GM21528 (cell line): ENCODE data around the gene EXOC6B.

Experiments used
- ATAC-seq: cut with Tn5 transposase; IDR thresholded peaks from one replicate; pipeline ENCODE4 v1.9.1; 2021; ENCODE audit warnings: mild to moderate bottlenecking, moderate library complexity; ENCODE audit not compliant: unreplicated experiment, low FRiP score

Gene EXOC6B

DNA sequence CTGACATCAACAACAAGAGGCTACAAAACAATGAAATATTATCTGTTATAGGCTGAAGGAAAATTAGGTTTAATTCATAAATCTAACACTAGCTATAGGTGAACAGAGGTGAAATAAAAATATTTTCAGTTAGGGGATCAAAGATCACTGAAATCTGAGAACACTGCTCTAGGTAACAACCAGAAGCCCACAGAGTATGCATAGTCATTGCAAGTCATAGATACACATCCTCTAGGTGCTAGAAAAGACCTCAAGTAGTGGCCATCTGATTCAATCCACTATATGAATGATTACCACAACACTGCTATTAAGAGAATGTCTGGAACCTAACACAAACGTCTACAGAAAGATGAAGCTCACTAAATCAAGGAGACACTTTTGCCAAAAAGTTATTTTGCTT, 413.6 kb downstream of the EXOC6B start:
- no peak for ATAC-seq

GRCh38 chr2:72399879-72400278, 426.0 kb downstream of the EXOC6B start:
- ATAC-seq: no peak

DNA sequence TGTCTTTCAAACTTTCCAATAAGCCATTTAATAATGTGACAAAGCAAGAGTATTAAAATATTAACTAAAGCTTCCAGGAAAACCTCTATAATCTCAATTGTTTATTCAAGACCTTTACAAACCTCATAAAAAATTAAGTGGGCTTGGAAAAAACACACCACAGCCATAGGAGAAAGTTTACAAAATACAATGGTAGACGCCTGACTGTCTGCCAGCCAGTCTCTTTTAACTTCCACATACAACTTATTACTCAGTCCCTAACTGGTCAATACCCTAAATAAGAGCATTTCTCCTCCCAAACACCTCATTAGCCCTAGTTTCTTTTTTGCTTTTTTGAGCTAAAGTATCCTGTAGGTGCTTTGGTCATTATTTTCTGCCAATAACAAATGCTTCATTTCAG, 430.7 kb downstream of the EXOC6B start:
- ATAC-seq: no peak

- ATAC-seq: no peak
These were observed 431.2 kb downstream of the EXOC6B start for GRCh38 chr2:72394541-72395070.

- ATAC-seq: no peak
These were observed 436.4 kb downstream of the EXOC6B start for GRCh38 chr2:72389447-72389846.

GRCh38 chr2:72388263-72388662, 437.6 kb downstream of the EXOC6B start:
- ATAC-seq: no peak

- ATAC-seq: no peak
These were observed 439.5 kb downstream of the EXOC6B start for GRCh38 chr2:72386288-72386687.

DNA sequence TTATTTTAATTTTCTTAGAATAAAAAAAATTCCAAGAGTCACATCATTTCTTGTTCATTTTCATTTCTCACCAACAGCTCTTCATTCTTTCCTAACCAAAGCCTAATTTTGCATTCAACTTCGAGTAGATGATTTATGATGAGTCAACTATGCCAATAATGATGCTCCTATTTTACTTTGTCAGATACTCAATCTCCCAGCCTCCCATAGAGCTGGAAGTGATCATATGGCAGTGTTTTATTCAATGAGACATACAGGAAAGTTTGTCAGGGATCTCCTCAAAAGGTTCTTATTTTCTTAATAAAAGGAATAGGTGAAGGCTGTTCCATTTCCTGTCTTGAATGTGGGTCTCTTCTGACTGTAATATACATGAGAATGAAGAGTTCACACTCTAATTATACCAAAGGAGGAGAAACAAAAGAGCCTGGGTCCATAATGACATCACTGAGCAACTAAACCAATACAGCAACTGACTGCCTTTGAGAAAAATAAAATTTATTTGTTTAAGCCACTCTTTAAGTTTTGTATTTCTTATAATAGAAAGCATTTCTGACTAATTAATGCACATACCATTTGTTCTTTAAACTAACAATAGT, 447.0 kb downstream of the EXOC6B start:
- no peak for ATAC-seq

DNA sequence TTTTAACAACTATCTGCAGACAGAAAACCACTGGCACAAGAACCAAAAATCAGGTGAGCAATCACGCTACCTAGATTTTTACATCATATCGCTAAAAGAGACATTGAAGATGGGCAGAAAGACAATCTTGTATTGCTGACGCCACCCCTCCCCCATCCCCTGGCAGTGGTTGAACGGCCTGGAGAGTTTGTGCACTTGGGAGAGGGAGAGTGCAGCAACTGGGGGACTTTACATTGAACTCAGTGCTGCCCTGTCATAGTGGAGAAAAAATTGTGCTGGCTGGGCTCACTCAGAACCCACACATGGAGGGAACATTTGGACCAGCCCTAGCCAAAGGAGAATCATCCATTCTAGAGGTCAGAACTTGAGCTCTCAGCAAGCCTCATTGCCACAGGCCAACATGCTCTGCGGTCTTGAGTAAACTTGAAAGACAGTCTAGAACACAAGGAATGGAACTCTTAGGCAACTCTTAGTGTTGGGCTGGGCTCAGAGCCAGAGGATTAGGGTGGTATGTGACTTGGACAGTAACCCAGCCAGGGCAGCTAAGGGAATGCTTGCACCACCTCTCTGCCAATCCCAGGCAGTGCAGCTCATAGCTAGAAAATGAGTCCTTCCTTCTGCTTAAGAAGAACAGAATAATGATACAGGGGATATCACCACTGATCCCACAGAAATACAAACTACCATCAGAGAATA, 458.2 kb downstream of the EXOC6B start:
- no peak for ATAC-seq

DNA sequence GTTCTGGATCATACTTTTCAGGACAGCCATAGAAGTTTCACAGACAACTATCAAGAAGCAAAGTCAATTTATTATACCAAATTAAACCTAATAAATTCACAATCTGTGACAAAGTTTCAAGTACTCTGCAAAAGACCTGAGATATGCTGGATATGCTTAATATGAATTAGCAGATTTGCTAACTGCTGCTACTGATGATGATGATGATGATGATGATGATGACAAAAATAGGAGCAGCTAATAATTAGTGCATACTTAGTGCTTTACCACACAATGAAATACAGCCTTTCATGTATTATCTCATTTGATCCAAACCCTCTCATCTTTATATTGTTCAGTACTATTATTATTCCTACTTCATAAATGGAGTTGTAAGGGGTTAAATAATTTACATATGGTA, 462.4 kb downstream of the EXOC6B start:
- ATAC-seq: no peak

GRCh38 chr2:72362733-72363132, 463.1 kb downstream of the EXOC6B start:
- ATAC-seq: no peak

DNA sequence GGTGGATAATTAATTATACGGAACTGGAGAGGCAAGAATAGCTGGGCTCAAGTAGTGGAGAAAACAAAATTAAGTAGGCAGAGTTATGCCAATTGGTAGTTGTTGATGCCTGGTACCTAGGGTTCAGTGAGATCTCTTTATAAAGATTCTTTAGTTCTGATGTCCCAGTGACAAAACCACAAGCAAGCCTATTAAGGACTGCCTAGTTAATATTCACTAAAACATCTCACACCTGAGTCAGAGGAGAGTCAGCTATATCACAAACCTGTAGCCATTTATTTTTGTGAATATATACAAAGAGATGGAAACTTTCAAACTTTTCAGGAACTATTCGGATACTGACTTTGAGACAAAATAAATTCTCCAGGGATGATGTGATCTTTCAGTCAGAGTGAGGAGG, 464.3 kb downstream of the EXOC6B start:
- no peak for ATAC-seq

- ATAC-seq: no peak
These were observed 464.8 kb downstream of the EXOC6B start for GRCh38 chr2:72361042-72361441.

DNA sequence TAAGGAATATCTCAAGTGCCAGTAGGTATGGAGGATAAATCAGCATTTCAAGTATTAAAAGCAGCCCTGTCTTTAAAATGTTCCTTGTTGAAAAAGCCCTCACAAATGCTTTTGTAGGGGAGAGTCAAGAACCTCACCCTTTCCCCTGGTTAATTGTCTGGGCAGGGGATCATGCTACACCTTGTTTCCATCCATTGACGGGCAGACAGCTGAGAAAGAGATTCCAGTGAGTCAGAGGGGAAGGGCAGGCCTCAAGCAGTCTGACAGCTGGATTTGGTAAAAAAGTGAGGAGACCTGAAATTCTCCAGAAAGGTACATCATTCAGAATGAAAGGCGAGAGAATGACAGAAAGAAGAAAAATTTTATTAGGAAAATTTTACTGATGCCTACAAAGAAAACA, 475.0 kb downstream of the EXOC6B start:
- no peak for ATAC-seq

DNA sequence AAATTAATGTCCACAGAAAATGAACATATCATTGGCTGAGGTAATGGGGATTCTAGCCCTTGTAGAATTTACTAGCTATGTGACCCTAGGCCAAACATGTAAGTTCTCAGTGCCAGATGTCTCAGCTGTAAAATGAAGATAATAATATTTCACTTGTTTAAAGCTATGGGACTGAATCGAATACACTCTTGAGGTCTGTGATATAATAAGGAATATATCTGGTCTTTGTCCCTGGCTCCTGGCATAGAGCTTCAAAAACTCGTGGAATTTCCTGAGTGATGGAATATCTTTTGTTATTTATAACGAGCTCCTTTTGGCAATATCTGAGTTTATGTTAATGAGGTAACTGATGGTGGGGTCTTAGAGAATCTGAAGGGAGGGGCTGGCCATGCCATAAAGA, 476.8 kb downstream of the EXOC6B start:
- ATAC-seq: no peak

DNA sequence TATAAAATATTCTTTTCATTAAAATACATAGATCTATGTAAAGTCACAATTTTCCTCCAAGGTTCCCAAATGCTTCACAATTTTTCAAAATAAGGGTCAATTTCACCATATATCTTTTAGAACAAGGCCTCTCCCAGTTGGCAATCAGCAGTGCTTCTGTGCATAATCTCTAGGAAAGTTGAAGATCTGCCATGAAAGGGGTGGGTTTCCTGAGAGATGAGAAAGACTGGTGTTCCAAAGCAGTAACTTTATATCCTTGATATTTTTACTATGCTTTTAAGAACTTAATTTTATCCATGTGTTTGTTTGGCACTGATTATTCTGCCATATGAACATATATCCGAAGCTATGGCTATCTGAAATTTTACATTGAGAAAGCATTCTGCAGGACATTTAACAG, 478.8 kb downstream of the EXOC6B start:
- no peak for ATAC-seq

DNA sequence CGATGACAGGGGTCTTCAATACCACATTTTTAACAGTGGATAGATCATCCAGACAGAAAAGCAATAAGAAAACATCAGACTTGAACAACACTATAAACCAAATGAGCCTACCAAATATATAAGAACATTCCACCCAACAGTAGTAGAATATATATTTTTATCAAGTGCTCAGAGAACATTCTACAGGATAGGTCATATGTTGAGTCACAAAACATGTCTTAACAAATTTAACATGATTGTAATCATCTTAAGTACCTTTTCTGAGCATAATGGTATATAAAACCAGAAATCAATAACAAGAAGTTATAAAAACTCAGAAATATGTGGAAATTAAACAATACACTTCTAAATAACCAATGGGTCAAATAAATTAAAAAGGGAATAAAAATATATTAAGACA, 484.2 kb downstream of the EXOC6B start:
- ATAC-seq: no peak

DNA sequence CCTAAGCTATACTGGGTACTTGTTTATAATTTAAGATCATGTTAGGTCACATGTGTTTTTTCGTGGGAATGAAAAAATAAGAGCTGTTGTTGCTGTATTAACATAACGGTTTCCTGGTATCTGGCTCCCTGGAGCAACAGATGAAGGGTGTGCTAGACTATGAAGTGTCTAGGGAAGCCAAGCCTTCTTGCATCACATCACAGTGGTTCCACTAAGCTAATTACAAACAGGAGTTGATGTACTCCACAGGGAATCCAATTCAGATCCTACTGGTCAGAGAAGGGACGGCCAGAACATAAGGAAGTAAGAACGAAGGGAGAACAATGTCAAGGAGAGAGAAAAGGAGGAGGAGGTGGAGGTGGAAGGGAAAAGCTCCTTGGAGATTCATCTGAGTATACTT, 485.2 kb downstream of the EXOC6B start:
- no peak for ATAC-seq

- ATAC-seq: no peak
These were observed 487.8 kb downstream of the EXOC6B start for GRCh38 chr2:72338076-72338475.

- ATAC-seq: no peak
These were observed 493.1 kb downstream of the EXOC6B start for GRCh38 chr2:72332720-72333119.

- ATAC-seq: no peak
These were observed 495.2 kb downstream of the EXOC6B start for GRCh38 chr2:72330652-72331051.

- no peak for ATAC-seq
These were observed 499.1 kb downstream of the EXOC6B start for GRCh38 chr2:72326759-72327158.
